ENCODE results near the gene CCDC12.

GRCh38 chr3:46965151-46965550, 11.4 kb downstream of the CCDC12 start:
- TF ChIP-seq CTCF (IDR thresholded peaks at IDR 0.05): no peak
- TF ChIP-seq EZH2phosphoT487 (IDR thresholded peaks at IDR 0.05): no peak
